Mesenchymal stem cell (in vitro differentiated cells and primary cell): ENCODE measurements around the gene CACNG4.

Source experiments
- DNase-seq: peaks from one replicate; pipeline ENCODE4 v3.0.0-alpha.2; 2013
- H2AFZ ChIP-seq: one replicate; pipeline ENCODE4 v1.6.1; 2013; ENCODE audit warnings: low read depth, mild to moderate bottlenecking, control low read depth, inconsistent platforms, low read length, moderate library complexity
- H2AK5ac ChIP-seq: 2 replicates; pipeline ENCODE4 v1.6.1; 2013; ENCODE audit warnings: low read length, moderate library complexity, mild to moderate bottlenecking, inconsistent platforms; ENCODE audit not compliant: severe bottlenecking
- H2BK120ac ChIP-seq: one replicate; pipeline ENCODE4 v1.6.1; 2013; ENCODE audit warnings: low read depth, mild to moderate bottlenecking, inconsistent platforms, low read length, moderate library complexity
- H2BK12ac ChIP-seq, 2 experiments: one replicate each; pipeline ENCODE4 v1.6.1; 2013; ENCODE audit warnings: inconsistent platforms in 2 of 2, low read length in 2 of 2, mild to moderate bottlenecking in 2 of 2, moderate library complexity in 2 of 2, control low read depth in 1 of 2
- H2BK15ac ChIP-seq: one replicate; pipeline ENCODE4 v1.6.1; 2013; ENCODE audit warnings: mild to moderate bottlenecking, low read depth, inconsistent platforms; ENCODE audit not compliant: poor library complexity, severe bottlenecking
- H2BK5ac ChIP-seq: 2 replicates; pipeline ENCODE4 v1.6.1; 2013; ENCODE audit warnings: low read depth, mild to moderate bottlenecking, low read length, control low read depth, inconsistent platforms; ENCODE audit not compliant: poor library complexity, severe bottlenecking
- H3K14ac ChIP-seq, 2 experiments: one replicate each; pipeline ENCODE4 v1.6.1; 2013; ENCODE audit warnings: inconsistent platforms in 2 of 2, low read length in 2 of 2, control low read depth in 1 of 2, mild to moderate bottlenecking in 1 of 2, moderate library complexity in 1 of 2
- H3K18ac ChIP-seq, 2 experiments: one replicate each; pipeline ENCODE4 v1.6.1; 2013; ENCODE audit warnings: inconsistent platforms in 2 of 2, low read length in 2 of 2, control low read depth in 1 of 2, low read depth in 1 of 2, mild to moderate bottlenecking in 1 of 2
- H3K23ac ChIP-seq, 2 experiments: one replicate each; pipeline ENCODE4 v1.6.1; 2013; ENCODE audit warnings: inconsistent platforms in 2 of 2, low read length in 2 of 2, mild to moderate bottlenecking in 2 of 2, moderate library complexity in 2 of 2, control low read depth in 1 of 2
- H3K27ac ChIP-seq: 2 replicates; pipeline ENCODE4 v1.5.1; 2013; ENCODE audit warnings: mild to moderate bottlenecking, moderate library complexity, low read length, control low read depth, inconsistent platforms; ENCODE audit not compliant: poor library complexity, severe bottlenecking
- H3K27me3 ChIP-seq, 2 experiments: 2 replicates each; pipeline versions ENCODE4 v1.6.1 to v1.7.0; 2013; ENCODE audit warnings: low read length in 2 of 2, mild to moderate bottlenecking in 2 of 2, moderate library complexity in 2 of 2, control low read depth in 1 of 2, inconsistent platforms in 1 of 2; ENCODE audit not compliant: control insufficient read depth in 1 of 2, insufficient read depth in 1 of 2
- H3K36me3 ChIP-seq, 2 experiments: 2 replicates each; pipeline versions ENCODE4 v1.6.1 to v1.7.0; 2013; ENCODE audit warnings: low read length in 2 of 2, control low read depth in 1 of 2, inconsistent platforms in 1 of 2, low read depth in 1 of 2, mild to moderate bottlenecking in 1 of 2; ENCODE audit not compliant: insufficient read depth in 2 of 2, control insufficient read depth in 1 of 2
- H3K4ac ChIP-seq, 2 experiments: one replicate each; pipeline ENCODE4 v1.6.1; 2013; ENCODE audit warnings: inconsistent platforms in 2 of 2, low read length in 2 of 2, mild to moderate bottlenecking in 2 of 2, moderate library complexity in 2 of 2, control low read depth in 1 of 2, low read depth in 1 of 2
- H3K4me1 ChIP-seq: 2 replicates; pipeline ENCODE4 v1.6.1; 2013; ENCODE audit warnings: low read depth, low read length, control low read depth; ENCODE audit not compliant: control insufficient read depth, insufficient read depth
- H3K4me2 ChIP-seq: 2 replicates; pipeline ENCODE4 v1.6.1; 2013; ENCODE audit warnings: low read length, mild to moderate bottlenecking, inconsistent platforms; ENCODE audit not compliant: poor library complexity, severe bottlenecking
- H3K4me3 ChIP-seq, 2 experiments: 2 replicates each; pipeline versions ENCODE4 v1.5.1 to v1.7.0; 2013; ENCODE audit warnings: low read length in 2 of 2, mild to moderate bottlenecking in 2 of 2, control low read depth in 1 of 2, low read depth in 1 of 2; ENCODE audit not compliant: insufficient read depth in 1 of 2
- H3K79me1 ChIP-seq: replicated peaks from 2 replicates; pipeline ENCODE4 v1.6.1; 2013; ENCODE audit warnings: mild to moderate bottlenecking, control low read depth, low read length, inconsistent platforms; ENCODE audit not compliant: poor library complexity, severe bottlenecking
- H3K9ac ChIP-seq: 2 replicates; pipeline ENCODE4 v1.7.0; 2013; ENCODE audit warnings: mild to moderate bottlenecking, low read length, moderate library complexity
- H3K9me3 ChIP-seq: 2 replicates; pipeline ENCODE4 v1.7.0; 2013; ENCODE audit warnings: mild to moderate bottlenecking, low read length; ENCODE audit not compliant: control insufficient read depth
- H4K8ac ChIP-seq: one replicate; pipeline ENCODE4 v1.6.1; 2013; ENCODE audit warnings: inconsistent platforms, mild to moderate bottlenecking, low read length, moderate library complexity
- H4K91ac ChIP-seq: one replicate; pipeline ENCODE4 v1.6.1; 2013; ENCODE audit warnings: mild to moderate bottlenecking, low read length, inconsistent platforms
- WGBS: methylation state at CpG from one replicate; pipeline ENCODE4 v1.1.7; 2013; ENCODE audit warnings: mixed read lengths; 5-methylcytosine and 5-hydroxymethylcytosine counted together

CACNG4 gene

GRCh38 chr17:67020293-67020766 lies 55.8 kb downstream of the CACNG4 start:
- Histone ChIP-seq H3K23ac (no peak overlapping the region), H3K36me3 (no peaks in the 10 kb centered on the region), H3K79me1 (no peaks in the 10 kb centered on the region)

GRCh38 chr17:67021196-67021595 lies 56.7 kb downstream of the CACNG4 start:
- no peak overlapping the region for H2AFZ ChIP-seq

More at GRCh38 chr17:67020293-67020766, 55.8 kb downstream of the CACNG4 start:
- Histone ChIP-seq H3K9me3 (no peaks in the 10 kb centered on the region), H2AK5ac (no peak overlapping the region), H2BK5ac (no peak overlapping the region), H2AFZ (no peak overlapping the region), H2BK15ac (no peak overlapping the region), H3K9ac (no peak overlapping the region), H2BK120ac (no peak overlapping the region), H3K14ac (no peak overlapping the region), H3K27ac (no peak overlapping the region), H2BK12ac (no peak overlapping the region), H4K8ac (no peak overlapping the region), H3K4me1 (no peaks in the 10 kb centered on the region), H3K4me3 (no peak overlapping the region), H3K27me3 (peaks cover 33 to 49% of the 10 kb centered on the region in 2 experiments), H3K18ac (no peak overlapping the region), H3K4ac (no peak overlapping the region), H3K4me2 (no peak overlapping the region), H4K91ac (no peak overlapping the region)
- DNase-seq: no peak
- 87% methylated on average over 11 of the region's 11 CpGs for WGBS

GRCh38 chr17:67021743-67022450 lies 57.4 kb downstream of the CACNG4 start:
- H2BK120ac ChIP-seq: no peak overlapping the region
- H3K4me1 ChIP-seq: no peaks in the 10 kb centered on the region
- H4K91ac ChIP-seq: no peak overlapping the region
- H3K9me3 ChIP-seq: no peaks in the 10 kb centered on the region
- no peak overlapping the region for H3K23ac ChIP-seq
- no peak overlapping the region for H3K18ac ChIP-seq
- no peak overlapping the region for H3K9ac ChIP-seq
- H3K27me3 ChIP-seq: peaks cover 34 to 40% of the 10 kb centered on the region in 2 experiments
- no peaks in the 10 kb centered on the region for H3K36me3 ChIP-seq
- H3K4me3 ChIP-seq: no peak overlapping the region
- H3K4me2 ChIP-seq: no peak overlapping the region
- H3K14ac ChIP-seq: no peak overlapping the region
- no peak overlapping the region for H3K4ac ChIP-seq
- DNase-seq: no peak
- no peak overlapping the region for H4K8ac ChIP-seq
- no peak overlapping the region for H2AFZ ChIP-seq
- WGBS: 95% methylated on average over 14 of the region's 16 CpGs
- H2BK5ac ChIP-seq: no peak overlapping the region
- H2BK12ac ChIP-seq: no peak overlapping the region
- no peaks in the 10 kb centered on the region for H3K79me1 ChIP-seq
- H2AK5ac ChIP-seq: no peak overlapping the region
- no peak overlapping the region for H2BK15ac ChIP-seq
- no peak overlapping the region for H3K27ac ChIP-seq

More at GRCh38 chr17:67021196-67021595, 56.7 kb downstream of the CACNG4 start:
- Histone ChIP-seq H4K91ac (no peak overlapping the region), H3K14ac (no peak overlapping the region), H3K9me3 (no peaks in the 10 kb centered on the region), H3K36me3 (no peaks in the 10 kb centered on the region), H2BK5ac (no peak overlapping the region), H4K8ac (no peak overlapping the region), H3K4me2 (no peak overlapping the region), H3K23ac (no peak overlapping the region), H3K79me1 (no peaks in the 10 kb centered on the region), H2BK15ac (no peak overlapping the region), H3K4ac (no peak overlapping the region), H3K9ac (no peak overlapping the region), H2BK12ac (no peak overlapping the region), H2BK120ac (no peak overlapping the region), H3K27me3 (peaks cover 34 to 42% of the 10 kb centered on the region in 2 experiments), H3K4me3 (no peak overlapping the region), H3K4me1 (no peaks in the 10 kb centered on the region), H3K18ac (no peak overlapping the region), H3K27ac (no peak overlapping the region), H2AK5ac (no peak overlapping the region)
- no peak for DNase-seq
- 92% methylated on average over 7 of the region's 7 CpGs for WGBS

GRCh38 chr17:67022451-67022810 lies 57.9 kb downstream of the CACNG4 start:
- DNase-seq: no peak
- H3K4me1 ChIP-seq: peaks cover 2% of the 10 kb centered on the region
- H2BK12ac ChIP-seq: no peak overlapping the region
- H2BK120ac ChIP-seq: no peak overlapping the region
- H3K79me1 ChIP-seq: no peaks in the 10 kb centered on the region
- no peak overlapping the region for H3K9ac ChIP-seq
- H4K91ac ChIP-seq: no peak overlapping the region
- H3K4me2 ChIP-seq: no peak overlapping the region
- no peak overlapping the region for H4K8ac ChIP-seq
- no peak overlapping the region for H3K14ac ChIP-seq
- H2BK15ac ChIP-seq: no peak overlapping the region
- no peak overlapping the region for H2BK5ac ChIP-seq
- no peak overlapping the region for H3K18ac ChIP-seq
- no peak overlapping the region for H2AK5ac ChIP-seq
- H3K9me3 ChIP-seq: no peaks in the 10 kb centered on the region
- H3K4me3 ChIP-seq: no peak overlapping the region
- 93% methylated on average over 11 of the region's 12 CpGs for WGBS
- H3K27ac ChIP-seq: no peak overlapping the region
- H3K23ac ChIP-seq: no peak overlapping the region
- no peak overlapping the region for H2AFZ ChIP-seq
- no peak overlapping the region for H3K4ac ChIP-seq
- H3K36me3 ChIP-seq: no peaks in the 10 kb centered on the region
- peaks cover 38 to 40% of the 10 kb centered on the region in 2 experiments for H3K27me3 ChIP-seq
